Natural killer cell (primary cell): ENCODE data around the gene AS3MT. TPM values are rescaled to one million over a fixed set of nuclear protein-coding genes. Genes with fewer than 3 reads are reported as not detected.

Experiments
- ATAC-seq, 3 donors: fragments of 150-1000 bp in 2 of 3; fragments of 200-7000 bp in 1 of 3; cut with Tn5 transposase; 1 replicate in 1 of 3; 2 replicates in 2 of 3; pipeline ENCODE4 v1.10.0; 2021; ENCODE audit warnings: mild to moderate bottlenecking in 2 of 3, moderate library complexity in 2 of 3
- DNase-seq, 2 donors: peaks; one replicate each; pipeline versions ENCODE4 v3.0.0 to v3.0.0-alpha.2; 2013 to 2021; ENCODE audit warnings: mixed read lengths in 1 of 2
- H3K27ac ChIP-seq: one replicate; pipeline ENCODE4 v1.5.1; 2013; ENCODE audit warnings: mild to moderate bottlenecking, low read length
- H3K27me3 ChIP-seq: one replicate; pipeline ENCODE4 v1.6.1; 2013; ENCODE audit warnings: low read length; ENCODE audit not compliant: control insufficient read depth, insufficient read depth
- H3K36me3 ChIP-seq: one replicate; pipeline ENCODE4 v1.6.1; 2013; ENCODE audit warnings: low read length; ENCODE audit not compliant: control insufficient read depth, insufficient read depth
- H3K4me1 ChIP-seq: one replicate; pipeline ENCODE4 v1.6.1; 2013; ENCODE audit warnings: low read length; ENCODE audit not compliant: control insufficient read depth, insufficient read depth
- H3K4me3 ChIP-seq: one replicate; pipeline ENCODE4 v1.5.1; 2013; ENCODE audit warnings: low read length
- H3K9me3 ChIP-seq: one replicate; pipeline ENCODE4 v1.6.1; 2013; ENCODE audit warnings: low read length; ENCODE audit not compliant: control insufficient read depth, insufficient read depth
- H3K27ac Mint-ChIP-seq, 2 donors: one replicate each; pipeline ENCODE4 v1.8.0; 2022; ENCODE audit warnings: mild to moderate bottlenecking in 2 of 2, mixed read lengths in 2 of 2, moderate library complexity in 1 of 2
- H3K27me3 Mint-ChIP-seq, 2 donors: one replicate each; pipeline ENCODE4 v1.8.0; 2022; ENCODE audit warnings: low read depth in 2 of 2, mixed read lengths in 2 of 2
- H3K36me3 Mint-ChIP-seq: one replicate; pipeline ENCODE4 v1.8.0; 2022; ENCODE audit warnings: mixed read lengths
- H3K4me1 Mint-ChIP-seq, 2 donors: one replicate each; pipeline ENCODE4 v1.8.0; 2022; ENCODE audit warnings: mixed read lengths in 2 of 2
- H3K4me3 Mint-ChIP-seq: one replicate; pipeline ENCODE4 v1.8.0; 2022; ENCODE audit warnings: mild to moderate bottlenecking, moderate library complexity, mixed read lengths
- H3K9me3 Mint-ChIP-seq, 2 donors: one replicate each; pipeline ENCODE4 v1.8.0; 2022; ENCODE audit warnings: mixed read lengths in 2 of 2
- CTCF ChIP-seq: fragments of 200-600 bp; IDR thresholded peaks from one replicate; pipeline ENCODE4 v1.8.0; 2022; ENCODE audit warnings: antibody characterized with exemption
- WGBS: methylation state at CpG from one replicate; pipeline ENCODE4 v1.1.7; 2013; ENCODE audit warnings: missing lambda C conversion rate; ENCODE audit not compliant: insufficient coverage; 5-methylcytosine and 5-hydroxymethylcytosine counted together
- intact Hi-C: fragments of 100-400 bp; cut with micrococcal nuclease; formaldehyde crosslinking; loops from one replicate; pipeline ENCODE4 v1.14.2; 2022
- total RNA-seq, 4 donors: library from RNA; stranded (reverse); fragments of 120-200 nt in 1 of 4; gene quantifications; one replicate each; pipeline versions ENCODE4 v1.2.3 to v1.2.4, GENCODE V29; 2013 to 2022

The AS3MT gene
- total RNA-seq, 3 donors from 2014 or later (not counting 1 experiment from before 2014, with no cell fraction given), result 0.48 to 0.75 TPM; not detected in 1

DNA sequence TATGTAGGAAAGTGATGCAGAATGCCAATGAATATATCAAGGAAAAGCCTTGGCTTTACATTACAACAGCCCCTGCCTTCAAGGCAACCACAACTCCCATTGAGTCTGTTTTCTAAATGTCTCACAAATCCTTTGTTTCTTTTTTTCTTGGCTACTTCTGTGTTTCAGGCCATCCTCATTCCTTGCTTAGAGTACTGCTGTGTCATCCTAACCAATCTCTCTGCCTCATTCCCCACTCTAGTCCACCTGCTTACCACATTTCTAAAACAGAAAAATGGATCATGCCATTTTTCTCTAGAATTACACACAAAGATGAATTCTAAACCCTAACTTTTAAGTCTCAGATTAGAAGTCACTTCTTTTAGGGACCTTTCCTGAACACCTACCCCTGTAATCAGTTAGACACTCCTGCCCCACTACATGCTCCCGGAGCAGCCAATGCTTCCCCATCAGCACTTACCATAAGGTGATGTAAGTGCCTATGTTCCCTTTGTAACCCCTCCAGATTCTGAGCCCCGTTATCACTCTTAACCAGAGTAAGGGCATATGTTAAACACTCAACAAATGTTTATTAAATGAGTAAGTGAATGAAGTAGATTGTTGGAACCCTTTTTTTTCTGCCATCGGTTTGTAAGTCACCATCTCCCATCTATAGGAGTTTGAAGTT lies 12.4 kb upstream of the AS3MT start:
- TF ChIP-seq CTCF, result no peak
- H3K4me1 ChIP-seq, result peaks cover 5% of the 10 kb centered on the region
- H3K9me3 ChIP-seq, result no peaks in the 10 kb centered on the region
- no peaks in the 10 kb centered on the region for H3K27me3 ChIP-seq
- Mint-ChIP-seq H3K4me3 (no peak overlapping the region), H3K36me3 (no peaks in the 10 kb centered on the region), H3K9me3 (no peaks in the 10 kb centered on the region), H3K27me3 (no peaks in the 10 kb centered on the region), H3K4me1 (peaks cover 16 to 19% of the 10 kb centered on the region in 2 donors), H3K27ac (no peak overlapping the region)
- intact Hi-C loops, result no loop called here
- no peak overlapping the region for H3K4me3 ChIP-seq
- DNase-seq (no peak), ATAC-seq (no peak)
- WGBS, result 100% methylated on average over 1 of the region's 3 CpGs
- peaks cover 7% of the 10 kb centered on the region for H3K36me3 ChIP-seq
- H3K27ac ChIP-seq, result no peak overlapping the region

GRCh38 chr10:102859911-102860310 lies 9.4 kb upstream of the AS3MT start:
- ATAC-seq, result no peak
- H3K4me1 ChIP-seq, result no peaks in the 10 kb centered on the region
- H3K36me3 Mint-ChIP-seq, result peaks cover 6% of the 10 kb centered on the region
- no peaks in the 10 kb centered on the region for H3K9me3 Mint-ChIP-seq
- H3K9me3 ChIP-seq, result no peaks in the 10 kb centered on the region
- H3K27me3 Mint-ChIP-seq, result no peaks in the 10 kb centered on the region
- peaks cover 25% of the 10 kb centered on the region for H3K36me3 ChIP-seq
- no peak for TF ChIP-seq CTCF
- peaks cover 7 to 10% of the 10 kb centered on the region in 2 donors for H3K4me1 Mint-ChIP-seq
- intact Hi-C loops, result no loop called here
- no peak for DNase-seq
- WGBS, result 100% methylated on average over 2 of the region's 2 CpGs
- H3K27me3 ChIP-seq, result no peaks in the 10 kb centered on the region
- no peak overlapping the region for H3K27ac ChIP-seq
- no peak overlapping the region for H3K27ac Mint-ChIP-seq
- H3K4me3 Mint-ChIP-seq, result no peak overlapping the region
- no peak overlapping the region for H3K4me3 ChIP-seq

DNA sequence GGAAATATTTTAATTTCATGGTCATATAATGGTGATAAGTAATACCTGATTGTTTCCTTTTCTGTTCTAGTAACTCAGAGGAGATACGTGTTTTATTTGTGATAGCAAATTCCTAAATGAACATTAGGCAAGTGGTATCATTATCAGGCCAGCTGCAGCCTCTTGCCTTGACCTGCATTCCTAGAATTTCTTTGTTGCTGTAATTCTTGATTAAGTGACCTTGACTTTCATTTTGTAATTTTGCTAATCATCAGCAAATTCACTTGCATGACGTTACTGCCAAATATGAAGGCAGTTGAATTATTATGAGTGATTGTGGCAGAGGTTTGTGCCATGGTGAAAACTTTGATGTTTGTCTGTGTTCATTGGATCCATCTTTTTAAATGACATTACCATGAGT lies 5.6 kb upstream of the AS3MT start:
- WGBS, result 96% methylated on average over 2 of the region's 2 CpGs
- no peaks in the 10 kb centered on the region for H3K9me3 Mint-ChIP-seq
- H3K36me3 Mint-ChIP-seq, result peaks cover 6% of the 10 kb centered on the region
- H3K9me3 ChIP-seq, result no peaks in the 10 kb centered on the region
- H3K27me3 Mint-ChIP-seq, result peaks cover under 1 to 1% of the 10 kb centered on the region in 2 donors
- H3K27me3 ChIP-seq, result no peaks in the 10 kb centered on the region
- peaks cover 25% of the 10 kb centered on the region for H3K36me3 ChIP-seq
- ATAC-seq (no peak), DNase-seq (no peak)
- no peak overlapping the region for H3K27ac Mint-ChIP-seq
- no peaks in the 10 kb centered on the region for H3K4me1 ChIP-seq
- TF ChIP-seq CTCF, result no peak
- intact Hi-C loops, result no loop called here
- no peak overlapping the region for H3K27ac ChIP-seq
- peaks cover under 1% of the 10 kb centered on the region in 2 donors for H3K4me1 Mint-ChIP-seq
- no peak overlapping the region for H3K4me3 Mint-ChIP-seq
- H3K4me3 ChIP-seq, result no peak overlapping the region

GRCh38 chr10:102865620-102866019 lies 3.6 kb upstream of the AS3MT start:
- Mint-ChIP-seq H3K27ac (no peak overlapping the region), H3K4me3 (no peak overlapping the region), H3K9me3 (no peaks in the 10 kb centered on the region), H3K4me1 (peaks cover 15 to 18% of the 10 kb centered on the region in 2 donors), H3K27me3 (peaks cover 16 to 17% of the 10 kb centered on the region in 2 donors), H3K36me3 (peaks cover 6% of the 10 kb centered on the region)
- no CpG with 5 or more reads among the region's 3 CpGs for WGBS
- H3K27ac ChIP-seq, result no peak overlapping the region
- H3K36me3 ChIP-seq, result peaks cover 20% of the 10 kb centered on the region
- ATAC-seq (no peak), DNase-seq (no peak)
- H3K27me3 ChIP-seq, result no peaks in the 10 kb centered on the region
- intact Hi-C loops, result no loop called here
- no peaks in the 10 kb centered on the region for H3K9me3 ChIP-seq
- TF ChIP-seq CTCF, result no peak
- no peak overlapping the region for H3K4me3 ChIP-seq
- peaks cover 5% of the 10 kb centered on the region for H3K4me1 ChIP-seq
